ENCODE measurements around the gene NEK1.
"Not testable (repeated sequence)": the region's sequence is repeated elsewhere in the genome, so short reads cannot be mapped to it uniquely, and the experiment has no call there.

Gene NEK1

DNA sequence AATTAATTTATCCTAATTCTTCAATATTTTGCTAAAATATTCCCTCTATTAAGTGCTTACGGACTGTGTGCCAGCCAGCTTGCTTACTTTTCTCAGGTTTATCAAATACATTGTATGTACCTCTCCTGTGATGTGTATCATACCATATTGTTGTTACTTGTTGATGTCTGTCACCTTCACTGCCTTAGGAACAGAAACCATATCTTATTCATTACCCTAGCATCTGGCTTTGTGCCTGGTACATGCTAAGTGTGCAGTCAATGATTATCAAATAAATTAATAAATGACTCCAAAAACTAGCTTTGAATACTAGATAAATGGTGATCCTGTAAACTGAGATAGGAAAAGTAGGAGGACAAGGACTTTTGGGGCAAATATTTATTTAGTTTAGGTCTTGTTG is 14.9 kb upstream of the NEK1 start:
- Histone ChIP-seq H3K4me1 (ENCODE audit: insufficient read depth, low read length) (peaks cover 10% of the 10 kb centered on the region; the same call in 1 of the 2 replicates), H3K9me3 (ENCODE audit: insufficient read depth, low read length, severe bottlenecking) (no peaks in the 10 kb centered on the region), H3K27me3 (ENCODE audit: insufficient read depth, low read length, poor library complexity) (no peaks in the 10 kb centered on the region), H3K79me2 (ENCODE audit: insufficient read depth, low read length) (peaks cover 72% of the 10 kb centered on the region), H3K36me3 (ENCODE audit: insufficient read depth, low read length) (no peaks in the 10 kb centered on the region), H4K20me1 (ENCODE audit: insufficient read depth, low read length) (peaks cover 12% of the 10 kb centered on the region; the same call in 1 of the 2 replicates), H2AFZ (ENCODE audit: low read depth, low read length) (no peak overlapping the region), H3K4me2 (ENCODE audit: insufficient read depth, low read length) (no peak overlapping the region), H3K4me3 (ENCODE audit: low read depth in 1 of 2, low read length in 2 of 2) (no peak overlapping the region), H3K27ac (ENCODE audit: low read length) (no peak overlapping the region), H3K9ac (ENCODE audit: low read depth, low read length) (no peak overlapping the region)
- ATAC-seq (ENCODE audit: insufficient read depth, low read depth) (no peak), DNase-seq (no peak)
- TF ChIP-seq, protein P1, sequence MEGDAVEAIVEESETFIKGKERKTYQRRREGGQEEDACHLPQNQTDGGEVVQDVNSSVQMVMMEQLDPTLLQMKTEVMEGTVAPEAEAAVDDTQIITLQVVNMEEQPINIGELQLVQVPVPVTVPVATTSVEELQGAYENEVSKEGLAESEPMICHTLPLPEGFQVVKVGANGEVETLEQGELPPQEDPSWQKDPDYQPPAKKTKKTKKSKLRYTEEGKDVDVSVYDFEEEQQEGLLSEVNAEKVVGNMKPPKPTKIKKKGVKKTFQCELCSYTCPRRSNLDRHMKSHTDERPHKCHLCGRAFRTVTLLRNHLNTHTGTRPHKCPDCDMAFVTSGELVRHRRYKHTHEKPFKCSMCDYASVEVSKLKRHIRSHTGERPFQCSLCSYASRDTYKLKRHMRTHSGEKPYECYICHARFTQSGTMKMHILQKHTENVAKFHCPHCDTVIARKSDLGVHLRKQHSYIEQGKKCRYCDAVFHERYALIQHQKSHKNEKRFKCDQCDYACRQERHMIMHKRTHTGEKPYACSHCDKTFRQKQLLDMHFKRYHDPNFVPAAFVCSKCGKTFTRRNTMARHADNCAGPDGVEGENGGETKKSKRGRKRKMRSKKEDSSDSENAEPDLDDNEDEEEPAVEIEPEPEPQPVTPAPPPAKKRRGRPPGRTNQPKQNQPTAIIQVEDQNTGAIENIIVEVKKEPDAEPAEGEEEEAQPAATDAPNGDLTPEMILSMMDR (IDR thresholded peaks at IDR 0.05; ENCODE audit: borderline replicate concordance, extremely low read depth, low read length, poor library complexity, severe bottlenecking) = no peak
- no peak for TF ChIP-seq EZH2 (IDR thresholded peaks at IDR 0.05; ENCODE audit: borderline replicate concordance, low read depth, low read length, severe bottlenecking)

DNA sequence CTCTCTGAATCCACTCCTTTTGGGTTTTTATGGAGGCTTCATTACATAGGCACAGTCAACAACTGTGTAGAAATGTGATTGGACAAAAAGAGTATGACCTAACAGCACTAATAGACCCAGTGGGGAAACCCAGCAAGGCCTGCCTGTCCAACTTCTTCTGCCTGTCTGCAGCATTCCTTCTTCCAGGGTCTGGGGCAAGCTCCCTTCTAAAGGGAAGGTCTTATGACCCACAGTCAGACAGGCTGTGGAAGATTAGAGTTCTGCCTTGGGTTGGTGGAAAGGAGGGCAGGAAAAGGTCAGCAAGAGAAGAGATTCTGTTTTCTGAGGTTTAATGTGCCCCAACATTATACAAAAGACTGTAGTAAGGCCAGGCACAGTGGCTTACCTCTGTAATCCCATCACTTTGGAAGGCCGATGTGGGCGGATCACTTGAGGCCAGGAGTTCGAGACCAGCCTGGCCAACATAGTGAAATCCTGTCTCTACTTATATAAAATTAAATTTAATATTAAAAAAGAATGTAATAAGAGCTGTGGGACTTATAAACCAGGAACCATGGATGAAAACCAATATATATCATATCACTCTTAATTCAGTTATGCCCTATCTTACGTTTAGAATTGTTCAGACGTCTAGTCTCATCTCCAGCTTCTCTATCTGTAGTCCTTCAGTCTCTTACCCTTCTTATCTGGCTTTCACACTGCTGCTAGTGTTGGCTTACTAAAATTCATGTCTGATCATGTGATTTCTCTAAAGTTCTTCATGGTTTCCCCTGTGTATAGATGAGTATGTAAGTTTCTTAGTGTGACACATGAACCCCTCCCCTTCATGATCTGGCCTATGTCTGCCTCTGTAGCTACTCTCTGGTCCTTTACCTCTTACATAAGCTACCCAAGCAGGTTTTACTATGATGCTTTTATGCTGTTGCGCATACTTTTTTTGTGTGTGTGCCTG is 14.2 kb upstream of the NEK1 start:
- DNase-seq = no peak
- H3K79me2 ChIP-seq (ENCODE audit: insufficient read depth, low read length) = peaks cover 74% of the 10 kb centered on the region
- H3K4me3 ChIP-seq (ENCODE audit: low read depth in 1 of 2, low read length in 2 of 2) = no peak overlapping the region
- H4K20me1 ChIP-seq (ENCODE audit: insufficient read depth, low read length) = peaks cover 17% of the 10 kb centered on the region; the same call in 1 of the 2 replicates
- peaks cover 17% of the 10 kb centered on the region for H3K4me1 ChIP-seq (ENCODE audit: insufficient read depth, low read length)
- no peaks in the 10 kb centered on the region for H3K36me3 ChIP-seq (ENCODE audit: insufficient read depth, low read length)
- H3K4me2 ChIP-seq (ENCODE audit: insufficient read depth, low read length) = no peak overlapping the region
- H3K9me3 ChIP-seq (ENCODE audit: insufficient read depth, low read length, severe bottlenecking) = no peaks in the 10 kb centered on the region
- H2AFZ ChIP-seq (ENCODE audit: low read depth, low read length) = no peak overlapping the region
- no peaks in the 10 kb centered on the region for H3K27me3 ChIP-seq (ENCODE audit: insufficient read depth, low read length, poor library complexity)
- ATAC-seq (ENCODE audit: insufficient read depth, low read depth) = no peak
- no peak overlapping the region for H3K9ac ChIP-seq (ENCODE audit: low read depth, low read length)
- H3K27ac ChIP-seq (ENCODE audit: low read length) = no peak overlapping the region
- no peak for TF ChIP-seq EZH2 (IDR thresholded peaks at IDR 0.05; ENCODE audit: borderline replicate concordance, low read depth, low read length, severe bottlenecking)
- TF ChIP-seq, protein P1 (IDR thresholded peaks at IDR 0.05; ENCODE audit: borderline replicate concordance, extremely low read depth, low read length, poor library complexity, severe bottlenecking) = no peak

DNA sequence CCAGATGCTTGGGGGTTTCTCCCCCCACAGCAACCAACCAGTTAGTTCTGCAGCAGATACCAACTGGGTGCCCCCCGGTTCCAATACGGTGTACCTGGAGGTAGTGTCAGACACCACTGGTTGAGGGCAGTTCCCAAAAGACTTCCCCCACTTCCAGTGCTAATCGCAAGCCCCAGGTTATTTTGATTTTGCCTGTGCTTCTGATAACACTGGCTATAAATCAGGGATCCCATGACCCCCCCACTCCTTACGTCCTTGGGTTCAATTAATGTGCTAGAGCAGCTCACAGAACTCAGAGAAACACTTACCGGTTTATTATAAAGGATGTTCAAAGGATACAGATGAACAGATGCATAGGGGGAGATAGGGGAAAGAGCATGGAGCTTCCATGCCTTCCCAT is 13.5 kb upstream of the NEK1 start:
- no peak for TF ChIP-seq EZH2 (IDR thresholded peaks at IDR 0.05; ENCODE audit: borderline replicate concordance, low read depth, low read length, severe bottlenecking)
- TF ChIP-seq, protein P1 (IDR thresholded peaks at IDR 0.05; ENCODE audit: borderline replicate concordance, extremely low read depth, low read length, poor library complexity, severe bottlenecking) = no peak
- H3K27ac ChIP-seq (ENCODE audit: low read length) = no peak overlapping the region
- H2AFZ ChIP-seq (ENCODE audit: low read depth, low read length) = no peak overlapping the region
- no peak overlapping the region for H3K9ac ChIP-seq (ENCODE audit: low read depth, low read length)
- H3K36me3 ChIP-seq (ENCODE audit: insufficient read depth, low read length) = no peaks in the 10 kb centered on the region
- H3K4me1 ChIP-seq (ENCODE audit: insufficient read depth, low read length) = peaks cover 24% of the 10 kb centered on the region
- H3K4me3 ChIP-seq (ENCODE audit: low read depth in 1 of 2, low read length in 2 of 2) = no peak overlapping the region
- H3K9me3 ChIP-seq (ENCODE audit: insufficient read depth, low read length, severe bottlenecking) = no peaks in the 10 kb centered on the region
- peaks cover 17% of the 10 kb centered on the region; the same call in 1 of the 2 replicates for H4K20me1 ChIP-seq (ENCODE audit: insufficient read depth, low read length)
- peaks cover 79% of the 10 kb centered on the region for H3K79me2 ChIP-seq (ENCODE audit: insufficient read depth, low read length)
- H3K4me2 ChIP-seq (ENCODE audit: insufficient read depth, low read length) = no peak overlapping the region
- ATAC-seq (ENCODE audit: insufficient read depth, low read depth) = no peak
- no peaks in the 10 kb centered on the region for H3K27me3 ChIP-seq (ENCODE audit: insufficient read depth, low read length, poor library complexity)
- DNase-seq = no peak

DNA sequence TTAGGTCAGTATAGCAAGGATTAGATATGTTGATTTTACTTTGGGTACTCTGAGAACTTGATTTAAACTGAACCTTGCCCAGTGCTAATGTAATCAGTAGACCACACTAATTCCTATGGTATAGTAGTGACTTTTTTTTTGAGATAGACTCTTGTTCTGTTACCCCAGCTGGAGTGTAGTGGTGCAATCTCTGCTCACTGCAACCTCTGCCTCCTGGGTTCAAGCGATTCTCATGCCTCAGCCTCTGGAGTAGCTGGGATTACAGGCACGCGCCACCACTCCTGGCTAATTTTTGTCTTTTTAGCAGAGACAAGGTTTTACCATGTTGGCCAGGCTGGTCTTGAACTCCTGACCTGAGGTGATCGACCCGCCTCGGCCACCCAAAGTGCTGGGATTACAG is 11.6 kb upstream of the NEK1 start:
- not testable (repeated sequence) for H3K4me3 ChIP-seq (ENCODE audit: low read depth in 1 of 2, low read length in 2 of 2); H3K4me2 ChIP-seq (ENCODE audit: insufficient read depth, low read length); H3K9me3 ChIP-seq (ENCODE audit: insufficient read depth, low read length, severe bottlenecking); H2AFZ ChIP-seq (ENCODE audit: low read depth, low read length); H3K27me3 ChIP-seq (ENCODE audit: insufficient read depth, low read length, poor library complexity); H3K27ac ChIP-seq (ENCODE audit: low read length); DNase-seq; H3K36me3 ChIP-seq (ENCODE audit: insufficient read depth, low read length); ATAC-seq (ENCODE audit: insufficient read depth, low read depth); H3K9ac ChIP-seq (ENCODE audit: low read depth, low read length)
- H3K4me1 ChIP-seq (ENCODE audit: insufficient read depth, low read length) = peaks cover 28% of the 10 kb centered on the region
- H3K79me2 ChIP-seq (ENCODE audit: insufficient read depth, low read length) = peaks cover 76% of the 10 kb centered on the region
- H4K20me1 ChIP-seq (ENCODE audit: insufficient read depth, low read length) = peaks cover 17% of the 10 kb centered on the region; the same call in 1 of the 2 replicates
